OCI-LY7 (cell line): ENCODE data around the gene ACTL7A.

Source experiments
- CTCF ChIP-seq: fragments of 200-600 bp; sonication (generic); conservative IDR thresholded peaks from 2 replicates; pipeline ENCODE4 v1.5.1; 2014; ENCODE audit warnings: mild to moderate bottlenecking, antibody characterized with exemption, low read length, moderate library complexity, mixed read lengths
- EZH2phosphoT487 ChIP-seq: fragments of 200-600 bp; sonication (generic); IDR thresholded peaks from 2 replicates; pipeline ENCODE4 v1.6.1; 2018; ENCODE audit warnings: low read depth, borderline replicate concordance, mild to moderate bottlenecking, mixed run types, antibody characterized with exemption, low read length, moderate library complexity, mixed read lengths

- TF ChIP-seq CTCF (no peak), EZH2phosphoT487 (no peak)
Measured at GRCh38 chr9:108885643-108886348, 23.7 kb downstream of the ACTL7A start.
